Activated CD8-positive, alpha-beta memory T cell treated with anti-CD3 and anti-CD28 coated beads, Interleukin-2, amount 10 ng/mL, durations not matched to agents 7 days and 5 days (primary cell): Measurements from ENCODE around the gene RAPGEF6. TPM values are rescaled to one million over a fixed set of nuclear protein-coding genes. Genes with fewer than 3 reads are reported as not detected.
A peak's percentile ranks its signal among the peaks of the same experiment; 100 is the strongest.
"Not testable (repeated sequence)": the region's sequence is repeated elsewhere in the genome, so short reads cannot be mapped to it uniquely, and the experiment has no call there.

Experiments
- ATAC-seq: fragments of 150-1000 bp; cut with Tn5 transposase; one replicate; pipeline ENCODE4 v1.10.0; 2021; ENCODE audit warnings: moderate library complexity
- CTCF ChIA-PET: fragments of 350-600 bp; sonication (Branson Sonifier 250); formaldehyde crosslinking; loops from one replicate; lab custom pipeline; 2021; ENCODE audit warnings: antibody characterized with exemption; lab: Charles Lee
- DNase-seq: peaks from one replicate; pipeline ENCODE4 v3.0.0-alpha.2; 2020
- H3K27ac Mint-ChIP-seq: one replicate; pipeline ENCODE4 v1.8.0; 2021; ENCODE audit warnings: mild to moderate bottlenecking, mixed read lengths
- H3K27me3 Mint-ChIP-seq: one replicate; pipeline ENCODE4 v1.8.0; 2021; ENCODE audit warnings: mixed read lengths
- H3K36me3 Mint-ChIP-seq: one replicate; pipeline ENCODE4 v1.8.0; 2021; ENCODE audit warnings: mild to moderate bottlenecking, mixed read lengths
- H3K4me1 Mint-ChIP-seq: one replicate; pipeline ENCODE4 v1.8.0; 2021; ENCODE audit warnings: mixed read lengths
- H3K4me3 Mint-ChIP-seq: one replicate; pipeline ENCODE4 v1.8.0; 2021; ENCODE audit warnings: mild to moderate bottlenecking, moderate library complexity, mixed read lengths
- H3K9me3 Mint-ChIP-seq: one replicate; pipeline ENCODE4 v1.8.0; 2022; ENCODE audit warnings: low read depth, mixed read lengths
- total RNA-seq, 2 experiments: library from RNA; stranded (reverse); gene quantifications; one replicate each; pipeline ENCODE4 v1.2.3, GENCODE V29; 2021

The RAPGEF6 gene
- total RNA-seq, 2 experiments from 2014 or later = 31.3 to 35.2 TPM

GRCh38 chr5:131406975-131407638 lies 227.9 kb downstream of the RAPGEF6 start:
- H3K27ac Mint-ChIP-seq = no peak overlapping the region
- CTCF ChIA-PET = interaction anchor here (0.7 to 1.2 kb wide), 3 partner anchors 9 to 331 kb away, joined by 3 to 5 read pairs (median 3); no protein-coding TSS in a partner anchor
- DNase-seq (no peak), ATAC-seq (no peak)
- no peaks in the 10 kb centered on the region for H3K27me3 Mint-ChIP-seq
- H3K4me1 Mint-ChIP-seq = peaks cover 6% of the 10 kb centered on the region
- H3K36me3 Mint-ChIP-seq = peaks cover 69% of the 10 kb centered on the region
- H3K9me3 Mint-ChIP-seq = peaks cover 10% of the 10 kb centered on the region
- no peak overlapping the region for H3K4me3 Mint-ChIP-seq

GRCh38 chr5:131406076-131406475 lies 229.0 kb downstream of the RAPGEF6 start:
- no peaks in the 10 kb centered on the region for H3K27me3 Mint-ChIP-seq
- CTCF ChIA-PET = interaction anchor here (1.0 to 1.7 kb wide), 4 partner anchors 10 to 24 kb away, joined by 3 to 4 read pairs (median 3); no protein-coding TSS in a partner anchor
- no peak overlapping the region for H3K27ac Mint-ChIP-seq
- peaks cover 6% of the 10 kb centered on the region for H3K4me1 Mint-ChIP-seq
- H3K4me3 Mint-ChIP-seq = no peak overlapping the region
- no peak for ATAC-seq
- no peak for DNase-seq
- H3K36me3 Mint-ChIP-seq = peaks cover 72% of the 10 kb centered on the region
- peaks cover 12% of the 10 kb centered on the region for H3K9me3 Mint-ChIP-seq

GRCh38 chr5:131405674-131406073 lies 229.4 kb downstream of the RAPGEF6 start:
- CTCF ChIA-PET = interaction anchor here (0.9 to 1.7 kb wide), 4 partner anchors 10 to 143 kb away, joined by 3 to 4 read pairs (median 4); no protein-coding TSS in a partner anchor

GRCh38 chr5:131400585-131400984 lies 234.4 kb downstream of the RAPGEF6 start:
- peaks cover 32% of the 10 kb centered on the region for H3K4me1 Mint-ChIP-seq
- CTCF ChIA-PET = no interaction called here
- peaks cover 75% of the 10 kb centered on the region for H3K36me3 Mint-ChIP-seq
- DNase-seq = no peak
- H3K27me3 Mint-ChIP-seq = no peaks in the 10 kb centered on the region
- no peak overlapping the region for H3K4me3 Mint-ChIP-seq
- no peak for ATAC-seq
- peak overlapping the region; percentile 8 for H3K27ac Mint-ChIP-seq
- H3K9me3 Mint-ChIP-seq = peaks cover 8% of the 10 kb centered on the region

More at GRCh38 chr5:131405674-131406073, 229.4 kb downstream of the RAPGEF6 start:
- H3K4me3 Mint-ChIP-seq = no peak overlapping the region
- peak overlapping the region; percentile 15 for H3K27ac Mint-ChIP-seq
- H3K4me1 Mint-ChIP-seq = peaks cover 9% of the 10 kb centered on the region
- DNase-seq (no peak), ATAC-seq (no peak)
- no peaks in the 10 kb centered on the region for H3K27me3 Mint-ChIP-seq
- H3K36me3 Mint-ChIP-seq = peaks cover 74% of the 10 kb centered on the region
- peaks cover 13% of the 10 kb centered on the region for H3K9me3 Mint-ChIP-seq

GRCh38 chr5:131399007-131399406 lies 236.0 kb downstream of the RAPGEF6 start:
- CTCF ChIA-PET, ATAC-seq, H3K4me3 Mint-ChIP-seq, H3K9me3 Mint-ChIP-seq, DNase-seq, H3K27me3 Mint-ChIP-seq: not testable (repeated sequence)
- Mint-ChIP-seq H3K27ac (peak overlapping the region; percentile 19), H3K4me1 (peaks cover 44% of the 10 kb centered on the region), H3K36me3 (peaks cover 80% of the 10 kb centered on the region)

GRCh38 chr5:131396630-131397273 lies 238.3 kb downstream of the RAPGEF6 start:
- H3K27me3 Mint-ChIP-seq = no peaks in the 10 kb centered on the region
- ATAC-seq (no peak), DNase-seq (no peak)
- no peak overlapping the region for H3K4me3 Mint-ChIP-seq
- peaks cover 4% of the 10 kb centered on the region for H3K9me3 Mint-ChIP-seq
- peak overlapping the region; percentile 90 for H3K27ac Mint-ChIP-seq
- peaks cover 77% of the 10 kb centered on the region for H3K36me3 Mint-ChIP-seq
- H3K4me1 Mint-ChIP-seq = peaks cover 65% of the 10 kb centered on the region
- CTCF ChIA-PET = interaction anchor here (0.8 to 1.9 kb wide), 8 partner anchors 9 to 1252 kb away, joined by 3 to 6 read pairs (median 3); no protein-coding TSS in a partner anchor

- Mint-ChIP-seq H3K36me3 (peaks cover 77% of the 10 kb centered on the region), H3K27me3 (no peaks in the 10 kb centered on the region), H3K9me3 (peaks cover 4% of the 10 kb centered on the region), H3K4me1 (peaks cover 68% of the 10 kb centered on the region), H3K27ac (peak overlapping the region; percentile 90), H3K4me3 (peak overlapping the region; percentile 23)
- DNase-seq = no peak
- CTCF ChIA-PET = interaction anchor here (0.8 to 1.9 kb wide), 9 partner anchors 10 to 1253 kb away, joined by 3 to 6 read pairs (median 3); no protein-coding TSS in a partner anchor
- ATAC-seq = peak; percentile 76
These were observed 239.0 kb downstream of the RAPGEF6 start for GRCh38 chr5:131396015-131396414.

GRCh38 chr5:131394128-131394527 lies 240.9 kb downstream of the RAPGEF6 start:
- no peaks in the 10 kb centered on the region for H3K27me3 Mint-ChIP-seq
- CTCF ChIA-PET = interaction anchor here (1.1 to 2.3 kb wide), 3 partner anchors 10 to 16 kb away, joined by 4 to 9 read pairs (median 4); no protein-coding TSS in a partner anchor
- peak overlapping the region; percentile 88 for H3K27ac Mint-ChIP-seq
- peak overlapping the region; percentile 57 for H3K4me3 Mint-ChIP-seq
- H3K9me3 Mint-ChIP-seq = no peaks in the 10 kb centered on the region
- H3K4me1 Mint-ChIP-seq = peaks cover 82% of the 10 kb centered on the region
- DNase-seq (peak; percentile 71), ATAC-seq (peak; percentile 84)
- H3K36me3 Mint-ChIP-seq = peaks cover 79% of the 10 kb centered on the region

GRCh38 chr5:131393498-131393968 lies 241.5 kb downstream of the RAPGEF6 start:
- ATAC-seq = no peak
- H3K9me3 Mint-ChIP-seq = no peaks in the 10 kb centered on the region
- H3K4me1 Mint-ChIP-seq = peaks cover 84% of the 10 kb centered on the region
- H3K36me3 Mint-ChIP-seq = peaks cover 76% of the 10 kb centered on the region
- CTCF ChIA-PET = interaction anchor here (0.7 to 2.3 kb wide), 3 partner anchors 9 to 22 kb away, joined by 3 to 9 read pairs (median 4); no protein-coding TSS in a partner anchor
- no peak for DNase-seq
- peak overlapping the region; percentile 88 for H3K27ac Mint-ChIP-seq
- H3K4me3 Mint-ChIP-seq = peak overlapping the region; percentile 57
- no peaks in the 10 kb centered on the region for H3K27me3 Mint-ChIP-seq

- Mint-ChIP-seq H3K9me3 (no peaks in the 10 kb centered on the region), H3K4me1 (peaks cover 78% of the 10 kb centered on the region), H3K4me3 (peak overlapping the region; percentile 28), H3K27me3 (no peaks in the 10 kb centered on the region), H3K36me3 (peaks cover 71% of the 10 kb centered on the region), H3K27ac (peak overlapping the region; percentile 88)
- no peak for ATAC-seq
- no peak for DNase-seq
- CTCF ChIA-PET = interaction anchor here (1.5 to 2.2 kb wide), 2 partner anchors 13 to 17 kb away, joined by 5 to 8 read pairs; no protein-coding TSS in a partner anchor
These were observed 242.4 kb downstream of the RAPGEF6 start for GRCh38 chr5:131392466-131393095.

GRCh38 chr5:131389869-131390265 lies 245.2 kb downstream of the RAPGEF6 start:
- Mint-ChIP-seq H3K27ac (peak overlapping the region; percentile 81), H3K9me3 (no peaks in the 10 kb centered on the region), H3K4me3 (no peak overlapping the region), H3K4me1 (peaks cover 77% of the 10 kb centered on the region), H3K36me3 (peaks cover 65% of the 10 kb centered on the region), H3K27me3 (no peaks in the 10 kb centered on the region)
- DNase-seq = no peak
- CTCF ChIA-PET = interaction anchor here (1.0 kb wide), 1 partner anchor 12 kb away, joined by 3 read pairs; no protein-coding TSS in a partner anchor
- ATAC-seq = no peak

- ATAC-seq (peak; percentile 24), DNase-seq (no peak)
- H3K27me3 Mint-ChIP-seq = no peaks in the 10 kb centered on the region
- no peaks in the 10 kb centered on the region for H3K9me3 Mint-ChIP-seq
- peak overlapping the region; percentile 81 for H3K27ac Mint-ChIP-seq
- CTCF ChIA-PET = interaction anchor here (1.0 kb wide), 1 partner anchor 12 kb away, joined by 3 read pairs; no protein-coding TSS in a partner anchor
- peaks cover 79% of the 10 kb centered on the region for H3K4me1 Mint-ChIP-seq
- peaks cover 63% of the 10 kb centered on the region for H3K36me3 Mint-ChIP-seq
- no peak overlapping the region for H3K4me3 Mint-ChIP-seq
These were observed 245.7 kb downstream of the RAPGEF6 start for GRCh38 chr5:131389096-131389868.
